ENCODE measurements around the gene ACAP3. TPM values are rescaled to one million over a fixed set of nuclear protein-coding genes. Genes with fewer than 3 reads are reported as not detected.
A peak's percentile ranks its signal among the peaks of the same experiment; 100 is the strongest.

Gene ACAP3
- total RNA-seq, 2 donors from 2014 or later: 41.6 to 121 TPM

DNA sequence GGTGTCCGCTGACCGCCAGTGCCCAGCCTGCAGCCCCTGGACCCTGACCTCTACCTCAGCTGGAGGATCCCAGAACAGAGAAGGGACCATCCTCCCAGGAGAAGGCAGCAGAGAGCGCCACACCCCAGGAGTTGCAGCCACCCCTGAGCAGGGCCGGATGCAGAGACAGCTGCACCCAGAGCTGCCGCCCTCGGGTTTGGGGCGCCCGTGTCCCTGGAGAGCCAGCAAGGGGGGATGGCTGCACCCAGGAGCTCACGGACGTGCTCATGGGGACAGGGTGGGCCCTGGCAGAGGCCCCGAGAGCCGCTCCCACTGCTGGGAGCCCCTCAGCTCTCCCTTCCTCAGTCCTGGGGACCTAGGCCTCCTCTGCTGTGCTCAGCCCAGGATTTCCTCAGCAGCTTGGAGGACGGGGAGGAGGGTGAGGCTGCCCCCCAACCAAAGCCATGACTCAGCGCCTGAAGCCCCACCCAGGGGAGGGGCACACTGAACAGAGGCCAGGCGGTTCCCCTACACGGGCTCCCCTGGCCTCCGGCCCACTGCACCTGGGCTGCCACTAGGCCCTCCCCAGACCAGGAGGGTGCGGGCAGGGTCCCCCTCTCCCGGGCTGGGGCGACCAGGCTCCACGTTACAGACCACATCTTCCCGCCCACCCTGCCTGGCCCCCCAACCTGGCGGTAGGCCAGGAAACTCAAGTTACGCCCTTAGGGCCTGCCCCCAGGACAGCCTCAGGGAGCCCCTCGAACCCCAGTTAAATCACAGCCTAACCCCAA, 2.2 kb downstream of the ACAP3 start:
- Histone ChIP-seq H3K36me3 (peaks cover 5% of the 10 kb centered on the region), H3K4me3 (peak overlapping the region; percentile 88), H3K27me3 (replicated peaks; ENCODE audit: insufficient read depth) (no peaks in the 10 kb centered on the region), H3K9me3 (no peaks in the 10 kb centered on the region), H3K4me1 (ENCODE audit: control insufficient read depth in 1 of 2, low read depth in 2 of 2) (peaks cover 29 to 44% of the 10 kb centered on the region in 2 donors), H3K27ac (no peak overlapping the region)
- DNase-seq (ENCODE audit: low spot score): no peak
- TF ChIP-seq, protein P1, sequence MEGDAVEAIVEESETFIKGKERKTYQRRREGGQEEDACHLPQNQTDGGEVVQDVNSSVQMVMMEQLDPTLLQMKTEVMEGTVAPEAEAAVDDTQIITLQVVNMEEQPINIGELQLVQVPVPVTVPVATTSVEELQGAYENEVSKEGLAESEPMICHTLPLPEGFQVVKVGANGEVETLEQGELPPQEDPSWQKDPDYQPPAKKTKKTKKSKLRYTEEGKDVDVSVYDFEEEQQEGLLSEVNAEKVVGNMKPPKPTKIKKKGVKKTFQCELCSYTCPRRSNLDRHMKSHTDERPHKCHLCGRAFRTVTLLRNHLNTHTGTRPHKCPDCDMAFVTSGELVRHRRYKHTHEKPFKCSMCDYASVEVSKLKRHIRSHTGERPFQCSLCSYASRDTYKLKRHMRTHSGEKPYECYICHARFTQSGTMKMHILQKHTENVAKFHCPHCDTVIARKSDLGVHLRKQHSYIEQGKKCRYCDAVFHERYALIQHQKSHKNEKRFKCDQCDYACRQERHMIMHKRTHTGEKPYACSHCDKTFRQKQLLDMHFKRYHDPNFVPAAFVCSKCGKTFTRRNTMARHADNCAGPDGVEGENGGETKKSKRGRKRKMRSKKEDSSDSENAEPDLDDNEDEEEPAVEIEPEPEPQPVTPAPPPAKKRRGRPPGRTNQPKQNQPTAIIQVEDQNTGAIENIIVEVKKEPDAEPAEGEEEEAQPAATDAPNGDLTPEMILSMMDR (IDR thresholded peaks at IDR 0.05): no peak
- ATAC-seq (ENCODE audit: insufficient number of reproducible peaks, low FRiP score, low read depth): no peak

DNA sequence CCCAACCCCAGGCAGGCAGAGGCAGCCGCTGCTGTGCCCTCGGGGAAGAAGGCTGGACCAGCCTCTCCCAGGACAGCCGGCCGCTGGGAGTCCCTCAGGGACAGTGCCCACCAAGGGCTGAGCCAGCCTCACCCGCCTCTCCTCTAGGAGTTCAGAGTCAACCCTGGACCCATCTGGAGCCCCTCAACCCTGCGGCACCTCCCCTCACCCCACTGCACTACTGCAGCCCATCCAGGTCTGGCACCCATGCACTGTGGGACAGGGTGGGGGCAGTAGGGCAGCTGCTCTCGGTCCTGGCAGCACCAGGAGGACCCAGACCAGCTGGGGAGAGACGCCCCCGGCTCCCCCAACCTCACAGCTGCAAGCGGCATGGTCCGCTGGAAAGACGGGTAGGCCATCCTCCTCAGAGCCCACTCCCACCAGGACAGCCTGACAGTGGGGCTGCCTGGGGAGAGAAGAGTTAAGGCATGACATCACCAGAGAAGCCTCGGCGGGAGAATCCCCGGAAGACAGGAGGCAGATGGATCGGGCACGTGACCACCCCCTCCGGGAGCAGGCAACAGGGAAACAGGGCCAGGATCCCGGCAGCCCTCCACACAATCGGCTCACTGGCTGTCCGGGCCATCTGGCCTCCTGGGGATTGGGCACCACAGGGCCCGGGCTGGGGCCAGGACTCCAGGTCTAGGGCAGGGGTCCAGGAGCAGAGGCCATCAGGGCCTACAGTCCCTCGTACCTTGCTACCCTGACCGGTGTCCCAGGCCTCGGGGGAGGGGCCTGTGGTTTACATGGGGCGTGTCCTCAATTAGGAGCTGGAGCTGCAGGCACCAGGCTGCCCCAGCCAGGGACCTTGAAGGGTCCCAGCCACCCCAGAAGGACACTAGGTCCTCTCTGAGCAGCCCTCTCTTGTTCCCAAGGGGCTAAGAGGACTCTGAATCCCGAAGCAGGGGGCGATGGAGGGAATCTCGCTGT, 3.1 kb downstream of the ACAP3 start:
- H3K4me3 ChIP-seq: peak overlapping the region; percentile 88
- H3K27ac ChIP-seq: no peak overlapping the region
- TF ChIP-seq, protein P1 (IDR thresholded peaks at IDR 0.05): no peak
- no peaks in the 10 kb centered on the region for H3K36me3 ChIP-seq
- H3K9me3 ChIP-seq: no peaks in the 10 kb centered on the region
- no peak for DNase-seq (ENCODE audit: low spot score)
- ATAC-seq (ENCODE audit: insufficient number of reproducible peaks, low FRiP score, low read depth): no peak
- H3K27me3 ChIP-seq (replicated peaks; ENCODE audit: insufficient read depth): no peaks in the 10 kb centered on the region
- H3K4me1 ChIP-seq (ENCODE audit: control insufficient read depth in 1 of 2, low read depth in 2 of 2): peaks cover 29 to 38% of the 10 kb centered on the region in 2 donors

DNA sequence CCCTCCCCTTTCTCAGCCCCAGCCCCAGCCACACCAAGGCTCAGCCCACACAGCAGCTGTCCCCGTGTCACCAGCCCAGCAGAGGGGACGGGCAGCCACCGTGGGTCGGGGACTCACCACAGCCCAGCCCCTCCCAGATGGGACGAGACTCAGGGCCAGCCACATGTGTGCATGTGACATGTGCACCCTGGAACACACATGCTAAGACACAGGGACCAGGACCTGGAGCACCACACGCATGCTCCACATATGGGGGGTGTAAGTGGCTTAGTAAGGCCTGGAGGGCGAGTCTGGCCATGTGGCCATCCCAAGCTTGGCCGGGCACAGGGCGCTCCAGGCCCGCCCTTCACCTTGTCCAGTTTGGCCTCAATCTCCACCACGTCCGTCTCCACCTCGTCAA, 4.0 kb downstream of the ACAP3 start:
- Histone ChIP-seq H3K4me3 (no peak overlapping the region), H3K27ac (no peak overlapping the region), H3K9me3 (no peaks in the 10 kb centered on the region), H3K36me3 (no peaks in the 10 kb centered on the region), H3K4me1 (ENCODE audit: control insufficient read depth in 1 of 2, low read depth in 2 of 2) (peaks cover 29 to 31% of the 10 kb centered on the region in 2 donors), H3K27me3 (replicated peaks; ENCODE audit: insufficient read depth) (no peaks in the 10 kb centered on the region)
- ATAC-seq (ENCODE audit: insufficient number of reproducible peaks, low FRiP score, low read depth) (no peak), DNase-seq (ENCODE audit: low spot score) (no peak)
- TF ChIP-seq, protein P1 (IDR thresholded peaks at IDR 0.05): no peak

DNA sequence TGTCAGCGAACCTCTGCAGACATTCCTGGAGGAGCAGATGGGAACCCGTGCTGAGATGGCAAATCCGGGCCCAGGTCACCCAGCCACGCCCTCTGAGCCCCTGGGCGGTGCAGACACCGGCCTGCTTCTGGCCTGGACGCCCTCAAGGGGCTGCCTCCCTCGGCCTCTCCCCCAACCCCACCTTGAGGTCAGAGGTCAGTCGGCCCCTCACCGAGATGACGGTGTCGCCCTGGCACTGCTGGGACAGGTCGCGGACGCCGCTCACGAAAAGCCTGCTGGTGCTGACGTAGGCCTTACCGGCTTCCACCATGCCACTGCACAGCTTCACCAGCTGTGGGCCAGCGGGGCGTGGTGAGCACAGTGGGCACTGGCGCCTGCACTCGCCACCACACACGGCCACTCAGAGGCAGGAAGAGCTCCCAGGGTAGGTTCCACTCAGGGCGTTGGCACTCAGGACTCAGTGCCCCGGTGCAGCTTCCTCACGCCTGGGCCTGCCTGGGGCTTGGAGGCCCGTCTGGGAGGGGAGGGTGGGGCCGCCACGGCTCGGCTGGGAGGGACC, 4.7 kb downstream of the ACAP3 start:
- Histone ChIP-seq H3K9me3 (no peaks in the 10 kb centered on the region), H3K4me3 (no peak overlapping the region), H3K4me1 (ENCODE audit: control insufficient read depth in 1 of 2, low read depth in 2 of 2) (peaks cover 29 to 31% of the 10 kb centered on the region in 2 donors), H3K27ac (no peak overlapping the region), H3K27me3 (replicated peaks; ENCODE audit: insufficient read depth) (no peaks in the 10 kb centered on the region), H3K36me3 (no peaks in the 10 kb centered on the region)
- DNase-seq (ENCODE audit: low spot score) (no peak), ATAC-seq (ENCODE audit: insufficient number of reproducible peaks, low FRiP score, low read depth) (no peak)
- TF ChIP-seq, protein P1 (IDR thresholded peaks at IDR 0.05): no peak

DNA sequence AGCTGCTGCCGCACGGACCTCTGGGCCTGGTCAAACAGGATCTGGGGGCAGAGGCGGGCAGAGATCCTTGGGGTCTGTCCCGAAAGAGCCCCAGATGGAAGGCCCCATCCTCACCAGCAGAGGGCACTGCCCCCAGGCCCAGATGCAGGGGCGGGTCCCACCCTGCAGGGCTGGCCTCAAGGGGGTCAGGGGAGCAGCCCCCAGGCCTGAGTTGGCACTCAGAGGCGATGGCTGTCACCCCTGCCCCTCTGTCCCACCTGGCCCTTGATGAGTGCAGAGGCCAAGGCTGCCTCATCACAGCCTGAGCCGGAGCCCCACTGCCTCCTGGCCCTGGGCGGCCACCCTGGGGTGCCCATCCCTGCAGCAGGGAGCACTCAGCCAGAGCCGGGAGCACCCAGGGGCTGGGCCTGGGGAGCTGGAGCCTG, 5.7 kb downstream of the ACAP3 start:
- DNase-seq (ENCODE audit: low spot score) (no peak), ATAC-seq (ENCODE audit: insufficient number of reproducible peaks, low FRiP score, low read depth) (no peak)
- no peak overlapping the region for H3K4me3 ChIP-seq
- TF ChIP-seq, protein P1 (IDR thresholded peaks at IDR 0.05): peak; percentile 11
- no peaks in the 10 kb centered on the region for H3K9me3 ChIP-seq
- H3K27me3 ChIP-seq (replicated peaks; ENCODE audit: insufficient read depth): no peaks in the 10 kb centered on the region
- peaks cover 27 to 29% of the 10 kb centered on the region in 2 donors for H3K4me1 ChIP-seq (ENCODE audit: control insufficient read depth in 1 of 2, low read depth in 2 of 2)
- no peak overlapping the region for H3K27ac ChIP-seq
- no peaks in the 10 kb centered on the region for H3K36me3 ChIP-seq
